Measurements from ENCODE around the gene RBPJL.
"Not testable (repeated sequence)": the region's sequence is repeated elsewhere in the genome, so short reads cannot be mapped to it uniquely, and the experiment has no call there.

Gene RBPJL

GRCh38 chr20:45341939-45342854 is 35.6 kb downstream of the RBPJL start:
- DNase-seq (ENCODE audit: low read depth in 2 of 2), result no peak

- DNase-seq (ENCODE audit: low read depth in 2 of 2), result no peak
These were observed 36.4 kb downstream of the RBPJL start for GRCh38 chr20:45342855-45343531.

GRCh38 chr20:45343532-45344167 is 37.0 kb downstream of the RBPJL start:
- DNase-seq (ENCODE audit: low read depth in 2 of 2), result no peak

GRCh38 chr20:45344168-45344860 is 37.7 kb downstream of the RBPJL start:
- no peak for DNase-seq (ENCODE audit: low read depth in 2 of 2)

- DNase-seq (ENCODE audit: low read depth in 2 of 2), result no peak
These were observed 38.7 kb downstream of the RBPJL start for GRCh38 chr20:45345104-45345936.

GRCh38 chr20:45346291-45346718 is 39.7 kb downstream of the RBPJL start:
- DNase-seq (ENCODE audit: low read depth in 2 of 2), result no peak

GRCh38 chr20:45346851-45347250 is 40.2 kb downstream of the RBPJL start:
- no peak for DNase-seq (ENCODE audit: low read depth in 2 of 2)

- DNase-seq (ENCODE audit: low read depth in 2 of 2), result no peak
These were observed 40.8 kb downstream of the RBPJL start for GRCh38 chr20:45347297-45347935.

- DNase-seq (ENCODE audit: low read depth in 2 of 2), result peak; percentile 34 to 67
These were observed 41.5 kb downstream of the RBPJL start, which contains the start of gene SDC4 for GRCh38 chr20:45347936-45348778. Gene SDC4, minus strand, starts transcription at chr20:45348424. Its CDS starts 40 bp downstream, at chr20:45348384.

- no peak for DNase-seq (ENCODE audit: low read depth in 2 of 2)
These were observed 43.6 kb downstream of the RBPJL start for GRCh38 chr20:45350217-45350616.

- not testable (repeated sequence) for DNase-seq (ENCODE audit: low read depth in 2 of 2)
These were observed 44.2 kb downstream of the RBPJL start for GRCh38 chr20:45350795-45351194.

- DNase-seq (ENCODE audit: low read depth in 2 of 2), result no peak
These were observed 46.1 kb downstream of the RBPJL start for GRCh38 chr20:45352729-45353128.

- no peak for DNase-seq (ENCODE audit: low read depth in 2 of 2)
These were observed 47.1 kb downstream of the RBPJL start for GRCh38 chr20:45353746-45354145.

- no peak for DNase-seq (ENCODE audit: low read depth in 2 of 2)
These were observed 48.0 kb downstream of the RBPJL start for GRCh38 chr20:45354423-45355208.

GRCh38 chr20:45355209-45356084 is 48.8 kb downstream of the RBPJL start:
- no peak for DNase-seq (ENCODE audit: low read depth in 2 of 2)

GRCh38 chr20:45358282-45359068 is 51.8 kb downstream of the RBPJL start:
- no peak for DNase-seq (ENCODE audit: low read depth in 2 of 2)

GRCh38 chr20:45359069-45359405 is 52.4 kb downstream of the RBPJL start:
- DNase-seq (ENCODE audit: low read depth in 2 of 2), result no peak

Measured in stimulated activated CD8-positive, alpha-beta memory T cell treated with anti-CD3 and anti-CD28 coated beads, Interleukin-7, amount 100 ng/mL, for 4 hours (primary cell).